Sigmoid colon (tissue), 7 donors: ENCODE data around the gene PLB1. TPM values are rescaled to one million over a fixed set of nuclear protein-coding genes. Genes with fewer than 3 reads are reported as not detected.

ENCODE experiments used
- DNase-seq: peaks from one replicate; pipeline ENCODE4 v3.0.0-alpha.2; 2019
- H3K27ac ChIP-seq, 4 donors: fragments of 200-600 bp; sonication (generic); one replicate each; pipeline ENCODE4 v1.5.1; 2016 to 2019; ENCODE audit warnings: mild to moderate bottlenecking in 1 of 4
- H3K27me3 ChIP-seq, 3 donors: fragments of 200-600 bp; sonication (generic); one replicate each; pipeline ENCODE4 v1.5.1; 2019; ENCODE audit warnings: mild to moderate bottlenecking in 1 of 3
- H3K36me3 ChIP-seq, 4 donors: fragments of 200-600 bp; sonication (generic); one replicate each; pipeline ENCODE4 v1.5.1; 2016 to 2019
- H3K4me1 ChIP-seq, 4 donors: fragments of 200-600 bp; sonication (generic); one replicate each; pipeline ENCODE4 v1.5.1; 2017 to 2019
- H3K4me3 ChIP-seq, 4 donors: fragments of 200-600 bp; sonication (generic); one replicate each; pipeline ENCODE4 v1.5.1; 2017 to 2019; ENCODE audit warnings: mild to moderate bottlenecking in 2 of 4, moderate library complexity in 1 of 4
- H3K9me3 ChIP-seq, 4 donors: fragments of 200-600 bp in 3 of 4; sonication (generic) in 3 of 4; one replicate each; pipeline versions ENCODE4 v1.5.1 to v1.6.1; 2013 to 2019
- CTCF ChIP-seq, 4 experiments: fragments of 450-650 bp in 3 of 4; fragments of 200-600 bp in 1 of 4; IDR thresholded peaks; one replicate each; pipeline ENCODE4 v1.5.1; 2016 to 2019; ENCODE audit warnings: antibody characterized with exemption in 4 of 4, mild to moderate bottlenecking in 3 of 4, moderate library complexity in 2 of 4
- EP300 ChIP-seq, 4 donors: sonication (generic); formaldehyde crosslinking; IDR thresholded peaks; one replicate each; pipeline ENCODE4 v1.6.1; 2017; ENCODE audit warnings: antibody characterized with exemption in 4 of 4
- POLR2A ChIP-seq, 2 donors: fragments of 450-650 bp; IDR thresholded peaks; one replicate each; pipeline ENCODE4 v1.6.1; 2016; ENCODE audit warnings: antibody characterized with exemption in 2 of 2, mild to moderate bottlenecking in 2 of 2, moderate library complexity in 2 of 2
- POLR2AphosphoS5 ChIP-seq, 4 donors: sonication (generic); formaldehyde crosslinking; IDR thresholded peaks; one replicate each; pipeline ENCODE4 v1.6.1; 2017; ENCODE audit warnings: antibody characterized with exemption in 4 of 4
- WGBS, 2 donors: extraction: QIAGEN DNeasy Blood & Tissue Kit; methylation state at CpG; one replicate each; pipeline ENCODE4 v1.1.7; 2013; 5-methylcytosine and 5-hydroxymethylcytosine counted together
- intact Hi-C: fragments of 100-400 bp; cut with DNase I; formaldehyde crosslinking; loops from one replicate; pipeline ENCODE4 v1.15.1; 2023
- polyA plus RNA-seq, 3 donors: library from polyadenylated mRNA; stranded (reverse); fragments of 200-250 nt; gene quantifications; one replicate each; pipeline ENCODE4 v1.2.3, GENCODE V29; 2013
- total RNA-seq, 4 donors: library from RNA; depleted of rRNA; stranded (reverse); fragments of >200 nt; gene quantifications; one replicate each; pipeline ENCODE4 v1.1.0, GENCODE V29; 2016
- donor health status: healthy with polysubstance abuse.
- donor health status: Bipolar disorder and iron deficiency.
- donor health status: healthy.

PLB1 gene
- total and polyA plus RNA-seq, 7 donors: 1.2 to 18.3 (median 2.1) TPM

- Histone ChIP-seq H3K36me3 (no peaks in the 10 kb centered on the region), H3K27ac (no peak overlapping the region), H3K4me1 (no peaks in the 10 kb centered on the region), H3K4me3 (no peak overlapping the region), H3K27me3 (no peaks in the 10 kb centered on the region), H3K9me3 (no peaks in the 10 kb centered on the region)
- TF ChIP-seq POLR2AphosphoS5 (IDR thresholded peaks at IDR 0.05): no peak
- no peak for TF ChIP-seq CTCF (IDR thresholded peaks at IDR 0.05)
- TF ChIP-seq EP300 (IDR thresholded peaks at IDR 0.05): no peak
- TF ChIP-seq POLR2A (IDR thresholded peaks at IDR 0.05): no peak
- intact Hi-C loops: no loop called here
- WGBS, 2 donors: 70 to 71% methylated on average over 4 of the region's 4 CpGs
- DNase-seq: no peak
Measured at GRCh38 chr2:28481905-28482304, 14.0 kb upstream of the PLB1 start.

GRCh38 chr2:28484835-28485234, 11.0 kb upstream of the PLB1 start:
- Histone ChIP-seq H3K4me3 (no peak overlapping the region), H3K27ac (no peak overlapping the region), H3K36me3 (no peaks in the 10 kb centered on the region), H3K4me1 (no peaks in the 10 kb centered on the region), H3K27me3 (no peaks in the 10 kb centered on the region), H3K9me3 (no peaks in the 10 kb centered on the region)
- no peak for TF ChIP-seq POLR2AphosphoS5 (IDR thresholded peaks at IDR 0.05)
- TF ChIP-seq CTCF (IDR thresholded peaks at IDR 0.05): no peak
- no peak for TF ChIP-seq POLR2A (IDR thresholded peaks at IDR 0.05)
- TF ChIP-seq EP300 (IDR thresholded peaks at IDR 0.05): no peak
- WGBS, 2 donors: 88 to 96% methylated on average over 3 of the region's 3 CpGs
- DNase-seq: no peak
- intact Hi-C loops: no loop called here

GRCh38 chr2:28486526-28486925, 9.3 kb upstream of the PLB1 start:
- intact Hi-C loops: no loop called here
- Histone ChIP-seq H3K4me1 (no peaks in the 10 kb centered on the region), H3K4me3 (no peak overlapping the region), H3K27me3 (no peaks in the 10 kb centered on the region), H3K36me3 (no peaks in the 10 kb centered on the region), H3K9me3 (no peaks in the 10 kb centered on the region), H3K27ac (no peak overlapping the region)
- TF ChIP-seq EP300 (IDR thresholded peaks at IDR 0.05) (no peak), CTCF (IDR thresholded peaks at IDR 0.05) (no peak), POLR2A (IDR thresholded peaks at IDR 0.05) (no peak)
- no peak for DNase-seq
- WGBS, 2 donors: 78 to 87% methylated on average over 4 of the region's 4 CpGs

- TF ChIP-seq CTCF (IDR thresholded peaks at IDR 0.05) (no peak), POLR2A (IDR thresholded peaks at IDR 0.05) (no peak)
- DNase-seq: no peak
- intact Hi-C loops: no loop called here
- no peaks in the 10 kb centered on the region for H3K27me3 ChIP-seq
- H3K4me3 ChIP-seq: no peak overlapping the region
- no peaks in the 10 kb centered on the region for H3K36me3 ChIP-seq
- H3K27ac ChIP-seq: no peak overlapping the region
- H3K9me3 ChIP-seq: no peaks in the 10 kb centered on the region
- WGBS, 2 donors: 93 to 95% methylated on average over 4 of the region's 4 CpGs
- no peaks in the 10 kb centered on the region for H3K4me1 ChIP-seq
Measured at GRCh38 chr2:28487258-28487657, 8.6 kb upstream of the PLB1 start.

GRCh38 chr2:28488083-28488830, 7.6 kb upstream of the PLB1 start:
- Histone ChIP-seq H3K9me3 (no peaks in the 10 kb centered on the region), H3K27me3 (no peaks in the 10 kb centered on the region), H3K27ac (no peak overlapping the region), H3K4me3 (no peak overlapping the region), H3K36me3 (no peaks in the 10 kb centered on the region), H3K4me1 (no peaks in the 10 kb centered on the region)
- intact Hi-C loops: no loop called here
- TF ChIP-seq CTCF (IDR thresholded peaks at IDR 0.05) (no peak), POLR2A (IDR thresholded peaks at IDR 0.05) (no peak), POLR2AphosphoS5 (IDR thresholded peaks at IDR 0.05) (no peak), EP300 (IDR thresholded peaks at IDR 0.05) (no peak)
- WGBS, 2 donors: 79 to 83% methylated on average over 5 to 6 of the region's 6 CpGs
- DNase-seq: no peak
